Keratinocyte (primary cell): ENCODE results near the gene RAB12. TPM values are rescaled to one million over a fixed set of nuclear protein-coding genes. Genes with fewer than 3 reads are reported as not detected.

Source experiments
- DNase-seq: peaks from one replicate; pipeline ENCODE4 v3.0.0-alpha.2; 2011; ENCODE audit warnings: low read depth, missing footprints, low spot score
- FAIRE-seq: peaks from 2 replicates; lab custom pipeline; 2011; peaks lifted over from hg19 to GRCh38; lab: Jason Lieb, UNC
- H2AFZ ChIP-seq: 2 replicates; pipeline ENCODE4 v1.6.0; 2012; ENCODE audit warnings: low read length, control low read depth, inconsistent platforms; ENCODE audit not compliant: control insufficient read depth
- H3K27ac ChIP-seq: 2 replicates; pipeline ENCODE4 v1.5.1; 2011; ENCODE audit warnings: low read length; ENCODE audit not compliant: control insufficient read depth, insufficient read depth
- H3K27me3 ChIP-seq: 3 replicates; pipeline ENCODE4 v1.6.0; 2011; ENCODE audit warnings: low read length; ENCODE audit not compliant: control insufficient read depth, insufficient read depth; ENCODE audit errors: extremely low read depth
- H3K36me3 ChIP-seq, 2 experiments: 2 replicates in 1 of 2; 3 replicates in 1 of 2; pipeline ENCODE4 v1.5.1; 2011; ENCODE audit warnings: low read length in 2 of 2, mild to moderate bottlenecking in 1 of 2; ENCODE audit not compliant: control insufficient read depth in 2 of 2, insufficient read depth in 2 of 2; ENCODE audit errors: extremely low read depth in 1 of 2
- H3K4me1 ChIP-seq: 3 replicates; pipeline ENCODE4 v1.5.1; 2011; ENCODE audit warnings: low read length; ENCODE audit not compliant: control insufficient read depth, insufficient read depth; ENCODE audit errors: extremely low read depth
- H3K4me2 ChIP-seq: 3 replicates; pipeline ENCODE4 v1.6.0; 2011; ENCODE audit warnings: low read depth, low read length; ENCODE audit not compliant: control insufficient read depth, insufficient read depth; ENCODE audit errors: extremely low read depth
- H3K4me3 ChIP-seq, 3 experiments: fragments of 200-600 bp in 1 of 3; sonication (generic) in 1 of 3; 2 replicates in 2 of 3; 3 replicates in 1 of 3; pipeline ENCODE4 v1.5.1; 2011 to 2016; ENCODE audit warnings: low read length in 3 of 3, mild to moderate bottlenecking in 3 of 3, control low read depth in 2 of 3, inconsistent platforms in 1 of 3, low read depth in 1 of 3, mixed read lengths in 1 of 3, mixed run types in 1 of 3, moderate library complexity in 1 of 3; ENCODE audit not compliant: control insufficient read depth in 2 of 3, insufficient read depth in 2 of 3; ENCODE audit errors: extremely low read depth in 1 of 3
- H3K79me2 ChIP-seq: 2 replicates; pipeline ENCODE4 v1.6.0; 2012; ENCODE audit warnings: low read length; ENCODE audit not compliant: control insufficient read depth, insufficient read depth
- H3K9ac ChIP-seq: 3 replicates; pipeline ENCODE4 v1.6.0; 2011; ENCODE audit warnings: low read length; ENCODE audit not compliant: control insufficient read depth, insufficient read depth; ENCODE audit errors: extremely low read depth
- H3K9me1 ChIP-seq: 3 replicates; pipeline ENCODE4 v1.6.0; 2011; ENCODE audit warnings: low read length; ENCODE audit not compliant: control insufficient read depth, insufficient read depth; ENCODE audit errors: extremely low read depth
- H3K9me3 ChIP-seq: 2 replicates; pipeline ENCODE4 v1.5.1; 2012; ENCODE audit warnings: low read depth, low read length; ENCODE audit not compliant: control insufficient read depth
- H4K20me1 ChIP-seq: 3 replicates; pipeline ENCODE4 v1.6.0; 2011; ENCODE audit warnings: low read length; ENCODE audit not compliant: control insufficient read depth, insufficient read depth; ENCODE audit errors: extremely low read depth
- EZH2 ChIP-seq: IDR thresholded peaks from one replicate; pipeline ENCODE4 v1.6.1; 2012; ENCODE audit warnings: inconsistent platforms, mild to moderate bottlenecking, low read length, moderate library complexity
- dilution Hi-C: fragments of 300-500 bp; cut with MboI; formaldehyde crosslinking; loops from one replicate; pipeline ENCODE4 v1.7.0; 2020; ENCODE audit warnings: low sequenced_read_pairs; ENCODE audit not compliant: extremely low pct_ligation_motif_present
- polyA plus RNA-seq, 5 experiments: library from polyadenylated mRNA; depleted of rRNA in 3 of 5; stranded (reverse) in 3 of 5; stranded (forward) in 1 of 5; unstranded in 1 of 5; fragments of >200 nt; gene quantifications; 1 replicate in 1 of 5; 2 replicates in 3 of 5; 3 replicates in 1 of 5; pipeline versions ENCODE4 v1.2.1 to v1.2.3, GENCODE V29; 2011 to 2012; ENCODE audit warnings: missing spikeins in 2 of 5, low read depth in 1 of 5, low replicate concordance in 1 of 5
- TF ChIP-seq, protein P1 (sequence below), 3 experiments: IDR thresholded peaks in 1 of 3; conservative IDR thresholded peaks in 1 of 3; optimal IDR thresholded peaks in 1 of 3; 2 replicates in 2 of 3; 3 replicates in 1 of 3; pipeline versions ENCODE3 to v1.5.1; 2011; ENCODE audit warnings: low read length in 3 of 3, mild to moderate bottlenecking in 3 of 3, moderate library complexity in 2 of 3, control low read depth in 1 of 3, inconsistent platforms in 1 of 3; ENCODE audit not compliant: insufficient read depth in 2 of 3; ENCODE audit errors: extremely low read depth in 1 of 3

RAB12 gene
- polyA plus RNA-seq, 1 donor (not counting 4 experiments of a cell fraction or from before 2014, with no cell fraction given), result 46.4 TPM

DNA sequence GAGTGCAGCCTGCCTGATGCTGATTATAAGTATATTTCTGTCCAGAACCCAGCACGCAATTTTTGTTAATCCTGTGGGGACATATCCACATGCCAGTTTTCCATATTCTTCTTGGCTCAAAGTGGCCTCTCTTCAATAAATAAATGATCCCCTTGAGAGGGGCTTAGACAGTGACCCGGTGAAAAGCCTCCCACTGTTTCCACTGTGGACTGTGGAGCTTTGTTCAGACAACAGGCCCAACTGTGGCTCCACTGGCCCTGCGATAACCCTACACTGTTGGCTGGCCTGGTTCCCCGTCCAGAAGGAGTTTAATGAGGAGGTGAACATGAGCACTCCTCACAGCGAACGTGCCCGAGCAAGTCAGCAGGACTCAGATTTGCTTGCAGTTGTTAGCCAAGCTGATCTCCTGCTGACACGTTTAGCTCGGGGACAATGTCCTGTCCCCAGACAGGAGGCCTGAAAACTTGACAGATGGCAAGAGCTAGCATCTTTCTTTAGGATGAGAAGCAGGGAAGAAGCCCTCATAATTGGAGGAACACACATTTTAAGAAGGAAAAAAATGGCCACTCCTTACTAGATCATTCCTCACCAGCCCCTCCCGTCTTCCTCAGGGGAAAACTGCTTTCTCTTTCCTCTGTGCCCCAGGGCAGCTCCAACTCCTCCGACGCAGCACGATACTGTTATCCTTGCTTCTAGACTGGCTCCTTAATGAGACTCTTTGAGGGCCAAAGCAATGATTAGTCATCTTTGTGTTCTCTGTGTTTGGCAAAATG is 76.1 kb downstream of the RAB12 start:
- Histone ChIP-seq H3K79me2 (no peaks in the 10 kb centered on the region), H3K27me3 (no peaks in the 10 kb centered on the region), H3K4me1 (peaks cover 21% of the 10 kb centered on the region), H3K36me3 (no peaks in the 10 kb centered on the region), H4K20me1 (no peaks in the 10 kb centered on the region), H3K9ac (peak overlapping the region; percentile 82), H3K9me3 (no peaks in the 10 kb centered on the region), H3K4me2 (peak overlapping the region; percentile 90), H3K27ac (peak overlapping the region; percentile 97), H3K4me3 (peak overlapping the region in 2 of 3 experiments; percentile 55 to 58), H3K9me1 (no peaks in the 10 kb centered on the region), H2AFZ (peak overlapping the region; percentile 91)
- TF ChIP-seq, protein P1, sequence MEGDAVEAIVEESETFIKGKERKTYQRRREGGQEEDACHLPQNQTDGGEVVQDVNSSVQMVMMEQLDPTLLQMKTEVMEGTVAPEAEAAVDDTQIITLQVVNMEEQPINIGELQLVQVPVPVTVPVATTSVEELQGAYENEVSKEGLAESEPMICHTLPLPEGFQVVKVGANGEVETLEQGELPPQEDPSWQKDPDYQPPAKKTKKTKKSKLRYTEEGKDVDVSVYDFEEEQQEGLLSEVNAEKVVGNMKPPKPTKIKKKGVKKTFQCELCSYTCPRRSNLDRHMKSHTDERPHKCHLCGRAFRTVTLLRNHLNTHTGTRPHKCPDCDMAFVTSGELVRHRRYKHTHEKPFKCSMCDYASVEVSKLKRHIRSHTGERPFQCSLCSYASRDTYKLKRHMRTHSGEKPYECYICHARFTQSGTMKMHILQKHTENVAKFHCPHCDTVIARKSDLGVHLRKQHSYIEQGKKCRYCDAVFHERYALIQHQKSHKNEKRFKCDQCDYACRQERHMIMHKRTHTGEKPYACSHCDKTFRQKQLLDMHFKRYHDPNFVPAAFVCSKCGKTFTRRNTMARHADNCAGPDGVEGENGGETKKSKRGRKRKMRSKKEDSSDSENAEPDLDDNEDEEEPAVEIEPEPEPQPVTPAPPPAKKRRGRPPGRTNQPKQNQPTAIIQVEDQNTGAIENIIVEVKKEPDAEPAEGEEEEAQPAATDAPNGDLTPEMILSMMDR (optimal IDR thresholded peaks at IDR 0.05 in 1 of 3, IDR thresholded peaks at IDR 0.05 in 1 of 3, conservative IDR thresholded peaks at IDR 0.05 in 1 of 3; ENCODE audit: extremely low read depth in 1 of 3, insufficient read depth in 2 of 3, low read length in 3 of 3), result no peak
- TF ChIP-seq EZH2, result no peak
- FAIRE-seq (peak; percentile 97), DNase-seq (peak; percentile 76)
- dilution Hi-C loops, result no loop called here

DNA sequence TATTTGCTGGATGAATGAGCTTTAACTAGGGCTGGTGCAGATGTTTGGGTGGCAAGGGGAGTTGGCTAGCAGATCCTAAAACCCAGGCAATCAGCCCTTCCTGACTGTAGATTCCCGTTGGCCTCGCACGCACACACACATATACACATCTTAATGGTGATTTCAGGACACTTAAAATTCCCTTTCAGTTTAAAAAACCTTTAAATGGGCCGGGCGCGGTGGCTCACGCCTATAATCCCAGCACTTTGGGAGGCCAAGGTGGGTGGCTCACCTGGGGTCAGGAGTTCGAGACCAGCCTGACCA is 76.6 kb downstream of the RAB12 start:
- FAIRE-seq (no peak), DNase-seq (no peak)
- Histone ChIP-seq H3K4me1 (peaks cover 21% of the 10 kb centered on the region), H3K27ac (peak overlapping the region; percentile 97), H2AFZ (peak overlapping the region; percentile 91), H4K20me1 (no peaks in the 10 kb centered on the region), H3K9ac (peak overlapping the region; percentile 82), H3K36me3 (no peaks in the 10 kb centered on the region), H3K4me2 (peak overlapping the region; percentile 90), H3K9me1 (no peaks in the 10 kb centered on the region), H3K27me3 (no peaks in the 10 kb centered on the region), H3K9me3 (no peaks in the 10 kb centered on the region), H3K4me3 (peak overlapping the region in 1 of 3 experiments; percentile 58), H3K79me2 (no peaks in the 10 kb centered on the region)
- dilution Hi-C loops, result no loop called here
- TF ChIP-seq, protein P1 (optimal IDR thresholded peaks at IDR 0.05 in 1 of 3, IDR thresholded peaks at IDR 0.05 in 1 of 3, conservative IDR thresholded peaks at IDR 0.05 in 1 of 3; ENCODE audit: extremely low read depth in 1 of 3, insufficient read depth in 2 of 3, low read length in 3 of 3), result no peak
- no peak for TF ChIP-seq EZH2
